ENCODE results near the gene FSCN2. TPM values are rescaled to one million over a fixed set of nuclear protein-coding genes. Genes with fewer than 3 reads are reported as not detected.
"Not testable (repeated sequence)": the region's sequence is repeated elsewhere in the genome, so short reads cannot be mapped to it uniquely, and the experiment has no call there.

FSCN2 gene
- total and polyA plus RNA-seq, 10 of the 15 experiments (the other 5 are each of a cell fraction or from before 2014, with no cell fraction given), result 0.12 to 2.1 (median 0.65) TPM; not detected in 3

- intact Hi-C loops (cut with micrococcal nuclease; ENCODE audit: unreplicated experiment); H3K4me1 ChIP-seq (ENCODE audit: control insufficient read depth, insufficient read depth, low read length); H3K9ac ChIP-seq (ENCODE audit: control insufficient read depth, insufficient read depth, low read length); in situ Hi-C loops (cut with MboI); H3K27me3 ChIP-seq (replicated peaks in 1 of 2; ENCODE audit: control insufficient read depth in 2 of 2, insufficient read depth in 2 of 2, low read length in 1 of 2); DNase-seq (ENCODE audit: low read depth, low spot score); BruUV-seq (replicated peaks); H4K20me1 ChIP-seq (ENCODE audit: control insufficient read depth, insufficient read depth); H3K4me2 ChIP-seq (ENCODE audit: control insufficient read depth, insufficient read depth); RAD21 ChIA-PET (ENCODE audit: unreplicated experiment); H2AFZ ChIP-seq (ENCODE audit: control insufficient read depth, low read depth, low read length); H3K9me3 ChIP-seq (replicated peaks; ENCODE audit: control insufficient read depth, insufficient read depth, low read length); SMC1A ChIA-PET (ENCODE audit: uncharacterized antibody, unreplicated experiment); ATAC-seq; H3K27ac ChIP-seq (ENCODE audit: control insufficient read depth, insufficient read depth); H3K79me2 ChIP-seq (ENCODE audit: control insufficient read depth, insufficient read depth, low read length); H3K4me3 ChIP-seq; FAIRE-seq: not testable (repeated sequence)
- 97% methylated on average over 11 of the region's 14 CpGs for WGBS (ENCODE audit: insufficient coverage, insufficient replicate concordance, low lambda C conversion rate, missing lambda C conversion rate)
- H3K36me3 ChIP-seq (ENCODE audit: control insufficient read depth in 2 of 2, insufficient read depth in 2 of 2, low read length in 1 of 2), result peaks cover 26 to 31% of the 10 kb centered on the region in 2 experiments
- CTCF ChIA-PET, result interaction anchor here (1.2 kb wide), 1 partner anchor 16 kb away, joined by 3 read pairs; no protein-coding TSS in a partner anchor
- POLR2A ChIA-PET, result interaction anchor here (0.7 kb wide), 1 partner anchor 1458 kb away, joined by 5 read pairs; no protein-coding TSS in a partner anchor
Observed at GRCh38 chr17:81584771-81585170, 56.6 kb downstream of the FSCN2 start.

- intact Hi-C loops (cut with micrococcal nuclease; ENCODE audit: unreplicated experiment), result no loop called here
- peaks cover 32 to 38% of the 10 kb centered on the region in 2 experiments for H3K36me3 ChIP-seq (ENCODE audit: control insufficient read depth in 2 of 2, insufficient read depth in 2 of 2, low read length in 1 of 2)
- RAD21 ChIA-PET (ENCODE audit: unreplicated experiment), result no interaction called here
- no peak overlapping the region for H3K9ac ChIP-seq (ENCODE audit: control insufficient read depth, insufficient read depth, low read length)
- H3K4me1 ChIP-seq (ENCODE audit: control insufficient read depth, insufficient read depth, low read length), result no peaks in the 10 kb centered on the region
- TF ChIP-seq ZNF384 (IDR thresholded peaks at IDR 0.05; ENCODE audit: borderline replicate concordance, low read depth, low read length) (no peak), HDGF (IDR thresholded peaks at IDR 0.05) (no peak), KAT2A (conservative IDR thresholded peaks at IDR 0.05; ENCODE audit: control insufficient read depth, low read depth, low read length) (no peak), TARDBP (IDR thresholded peaks at IDR 0.05; ENCODE audit: borderline replicate concordance) (no peak), PKNOX1 (IDR thresholded peaks at IDR 0.05) (no peak), ELK1 (IDR thresholded peaks at IDR 0.05; ENCODE audit: low read depth, low read length) (no peak), JUND (IDR thresholded peaks at IDR 0.05; ENCODE audit: low read depth, low read length) (no peak)
- TF ChIP-seq, protein P1, sequence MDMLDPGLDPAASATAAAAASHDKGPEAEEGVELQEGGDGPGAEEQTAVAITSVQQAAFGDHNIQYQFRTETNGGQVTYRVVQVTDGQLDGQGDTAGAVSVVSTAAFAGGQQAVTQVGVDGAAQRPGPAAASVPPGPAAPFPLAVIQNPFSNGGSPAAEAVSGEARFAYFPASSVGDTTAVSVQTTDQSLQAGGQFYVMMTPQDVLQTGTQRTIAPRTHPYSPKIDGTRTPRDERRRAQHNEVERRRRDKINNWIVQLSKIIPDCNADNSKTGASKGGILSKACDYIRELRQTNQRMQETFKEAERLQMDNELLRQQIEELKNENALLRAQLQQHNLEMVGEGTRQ (IDR thresholded peaks at IDR 0.05; ENCODE audit: borderline replicate concordance, low read depth, low read length), result no peak
- TF ChIP-seq, protein P2, sequence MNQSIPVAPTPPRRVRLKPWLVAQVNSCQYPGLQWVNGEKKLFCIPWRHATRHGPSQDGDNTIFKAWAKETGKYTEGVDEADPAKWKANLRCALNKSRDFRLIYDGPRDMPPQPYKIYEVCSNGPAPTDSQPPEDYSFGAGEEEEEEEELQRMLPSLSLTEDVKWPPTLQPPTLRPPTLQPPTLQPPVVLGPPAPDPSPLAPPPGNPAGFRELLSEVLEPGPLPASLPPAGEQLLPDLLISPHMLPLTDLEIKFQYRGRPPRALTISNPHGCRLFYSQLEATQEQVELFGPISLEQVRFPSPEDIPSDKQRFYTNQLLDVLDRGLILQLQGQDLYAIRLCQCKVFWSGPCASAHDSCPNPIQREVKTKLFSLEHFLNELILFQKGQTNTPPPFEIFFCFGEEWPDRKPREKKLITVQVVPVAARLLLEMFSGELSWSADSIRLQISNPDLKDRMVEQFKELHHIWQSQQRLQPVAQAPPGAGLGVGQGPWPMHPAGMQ (IDR thresholded peaks at IDR 0.05; ENCODE audit: borderline replicate concordance), result no peak
- H4K20me1 ChIP-seq (ENCODE audit: control insufficient read depth, insufficient read depth), result peaks cover 3% of the 10 kb centered on the region; the same call in 1 of the 2 replicates
- in situ Hi-C loops (cut with MboI), result no loop called here
- ATAC-seq, result no peak
- no peak overlapping the region for H2AFZ ChIP-seq (ENCODE audit: control insufficient read depth, low read depth, low read length)
- POLR2A ChIA-PET, result no interaction called here
- CTCF ChIA-PET, result interaction anchor here (0.8 to 1.2 kb wide), 2 partner anchors 15 to 294 kb away, joined by 3 read pairs; no protein-coding TSS in a partner anchor
- H3K9me3 ChIP-seq (replicated peaks; ENCODE audit: control insufficient read depth, insufficient read depth, low read length), result no peaks in the 10 kb centered on the region
- no peaks in the 10 kb centered on the region for H3K27me3 ChIP-seq (replicated peaks in 1 of 2; ENCODE audit: control insufficient read depth in 2 of 2, insufficient read depth in 2 of 2, low read length in 1 of 2)
- no peak for FAIRE-seq
- no peak overlapping the region for H3K27ac ChIP-seq (ENCODE audit: control insufficient read depth, insufficient read depth)
- no peak overlapping the region for H3K4me2 ChIP-seq (ENCODE audit: control insufficient read depth, insufficient read depth)
- no TSS peak for BruUV-seq (replicated peaks)
- no peaks in the 10 kb centered on the region for H3K79me2 ChIP-seq (ENCODE audit: control insufficient read depth, insufficient read depth, low read length)
- no peak for DNase-seq (ENCODE audit: low read depth, low spot score)
- SMC1A ChIA-PET (ENCODE audit: uncharacterized antibody, unreplicated experiment), result no interaction called here
- 98% methylated on average over 4 of the region's 4 CpGs for WGBS (ENCODE audit: insufficient coverage, insufficient replicate concordance, low lambda C conversion rate, missing lambda C conversion rate)
- no peak overlapping the region for H3K4me3 ChIP-seq
Observed at GRCh38 chr17:81586096-81586495, 57.9 kb downstream of the FSCN2 start.

Measured in GM12878 (cell line).